HepG2 (cell line): Measurements from ENCODE around the gene STX5. TPM values are rescaled to one million over a fixed set of nuclear protein-coding genes. Genes with fewer than 3 reads are reported as not detected.

Source experiments
- ATAC-seq: fragments of 200-7000 bp; cut with Tn5 transposase; 3 replicates; pipeline ENCODE4 v1.9.1; 2020; ENCODE audit warnings: mild to moderate bottlenecking, moderate library complexity
- BruUV-seq: library from RNA; stranded (reverse); fragments of 400-500 nt; replicated peaks from 2 replicates; lab custom pipeline; 2021; lab: Mats Ljungman, UMichigan
- CTCF ChIA-PET: fragments of 300-600 bp; formaldehyde crosslinking; extraction: SDS; loops from one replicate; lab custom pipeline; 2021; ENCODE audit warnings: low total read pairs, inconsistent platforms, low intra/inter-chr PET ratio; lab: Yijun Ruan, JAX
- POLR2A ChIA-PET: fragments of 350-600 bp; sonication (Branson Sonifier 250); formaldehyde crosslinking; loops from one replicate; lab custom pipeline; 2020; ENCODE audit warnings: antibody characterized with exemption, inconsistent platforms; lab: Yijun Ruan, JAX
- DNase-seq: peaks from one replicate; pipeline ENCODE4 v3.0.0-alpha.2; 2015; ENCODE audit warnings: low spot score
- FAIRE-seq: peaks from 3 replicates; lab custom pipeline; 2011; peaks lifted over from hg19 to GRCh38; lab: Jason Lieb, UNC
- H2AFZ ChIP-seq: one replicate; pipeline ENCODE4 v1.6.1; 2011; ENCODE audit warnings: low read length, inconsistent platforms
- H3K27ac ChIP-seq: fragments of 300-600 bp; 3 replicates; pipeline ENCODE4 v1.8.0; 2011; ENCODE audit warnings: mixed run types, mild to moderate bottlenecking, mixed read lengths, low read length, inconsistent platforms; ENCODE audit not compliant: insufficient read depth; ENCODE audit errors: extremely low read length
- H3K27me3 ChIP-seq, 2 experiments: fragments of 200-600 bp in 1 of 2; 2 replicates in 1 of 2; 3 replicates in 1 of 2; pipeline versions ENCODE4 v1.6.0 to v1.8.0; 2011; ENCODE audit warnings: low read length in 2 of 2, mild to moderate bottlenecking in 2 of 2, moderate library complexity in 2 of 2, inconsistent platforms in 1 of 2; ENCODE audit not compliant: insufficient read depth in 2 of 2, control insufficient read depth in 1 of 2
- H3K36me3 ChIP-seq, 2 experiments: fragments of 200-600 bp in 1 of 2; replicated peaks in 1 of 2; 2 replicates in 1 of 2; 3 replicates in 1 of 2; pipeline versions ENCODE4 v1.5.1 to v1.8.0; 2011; ENCODE audit warnings: low read length in 2 of 2, inconsistent platforms in 1 of 2; ENCODE audit not compliant: insufficient read depth in 2 of 2, control insufficient read depth in 1 of 2
- H3K4me1 ChIP-seq: 2 replicates; pipeline ENCODE4 v1.5.1; 2012; ENCODE audit warnings: low read length, inconsistent platforms; ENCODE audit not compliant: insufficient read depth
- H3K4me2 ChIP-seq: 2 replicates; pipeline ENCODE4 v1.6.0; 2011; ENCODE audit warnings: low read depth, low read length, inconsistent platforms
- H3K4me3 ChIP-seq, 3 experiments: fragments of 200-600 bp in 1 of 3; sonication (generic), shearing (Covaris generic) in 1 of 3; replicated peaks in 1 of 3; 2 replicates each; pipeline ENCODE4 v1.5.1; 2011 to 2016; ENCODE audit warnings: low read length in 3 of 3, inconsistent platforms in 2 of 3, low read depth in 2 of 3, mild to moderate bottlenecking in 2 of 3, control low read depth in 1 of 3, mixed read lengths in 1 of 3; ENCODE audit not compliant: insufficient read depth in 1 of 3
- H3K79me2 ChIP-seq: one replicate; pipeline ENCODE4 v1.6.1; 2011; ENCODE audit warnings: low read length, inconsistent platforms; ENCODE audit not compliant: insufficient read depth
- H3K9ac ChIP-seq: 2 replicates; pipeline ENCODE4 v1.6.0; 2011; ENCODE audit warnings: mild to moderate bottlenecking, low read depth, low read length, inconsistent platforms; ENCODE audit not compliant: insufficient read depth
- H3K9me3 ChIP-seq: 2 replicates; pipeline ENCODE4 v1.5.1; 2012; ENCODE audit warnings: mild to moderate bottlenecking, low read length
- H4K20me1 ChIP-seq: 2 replicates; pipeline ENCODE4 v1.6.0; 2011; ENCODE audit warnings: inconsistent platforms, mild to moderate bottlenecking, low read length, moderate library complexity; ENCODE audit not compliant: insufficient read depth
- ERF ChIP-seq: IDR thresholded peaks from 2 replicates; pipeline ENCODE4 v1.6.1; 2018; ENCODE audit warnings: missing biosample characterization, missing genetic modification reagents
- LBX2 ChIP-seq: sonication (generic); formaldehyde crosslinking; IDR thresholded peaks from 2 replicates; pipeline ENCODE4 v1.5.0; 2020; ENCODE audit warnings: missing genetic modification reagents, mild to moderate bottlenecking, borderline replicate concordance
- MED1 ChIP-seq: sonication (generic); formaldehyde crosslinking; IDR thresholded peaks from 2 replicates; pipeline ENCODE4 v1.4.0; 2020; ENCODE audit warnings: missing genetic modification reagents
- NFIC ChIP-seq: IDR thresholded peaks from 2 replicates; pipeline ENCODE4 v1.6.1; 2012; ENCODE audit warnings: mild to moderate bottlenecking, low read length, inconsistent platforms
- NR1H2 ChIP-seq: sonication (generic); formaldehyde crosslinking; IDR thresholded peaks from 2 replicates; pipeline ENCODE4 v1.8.1; 2022; ENCODE audit warnings: low read depth, missing genetic modification reagents, borderline replicate concordance
- ZBTB21 ChIP-seq: sonication (generic); formaldehyde crosslinking; IDR thresholded peaks from 2 replicates; pipeline ENCODE4 v1.4.0; 2020; ENCODE audit warnings: missing genetic modification reagents
- ZMYM4 ChIP-seq: sonication (generic); formaldehyde crosslinking; IDR thresholded peaks from 2 replicates; pipeline ENCODE4 v1.8.1; 2023; ENCODE audit warnings: mild to moderate bottlenecking, missing genetic modification reagents
- ZNF350 ChIP-seq: sonication (generic); formaldehyde crosslinking; IDR thresholded peaks from 2 replicates; pipeline ENCODE4 v1.4.0; 2020; ENCODE audit warnings: mild to moderate bottlenecking, low read depth, missing genetic modification reagents, borderline replicate concordance
- ZNF441 ChIP-seq: sonication (generic); formaldehyde crosslinking; IDR thresholded peaks from 2 replicates; pipeline ENCODE4 v1.7.0; 2021; ENCODE audit warnings: missing genetic modification reagents, borderline replicate concordance
- ZNF550 ChIP-seq: sonication (generic); formaldehyde crosslinking; IDR thresholded peaks from 2 replicates; pipeline ENCODE4 v1.4.0; 2020; ENCODE audit warnings: mild to moderate bottlenecking, missing genetic modification reagents, borderline replicate concordance
- ZNF7 ChIP-seq: IDR thresholded peaks from 2 replicates; pipeline ENCODE4 v1.6.1; 2016; ENCODE audit warnings: missing biosample characterization, missing genetic modification reagents
- ZNF713 ChIP-seq: sonication (generic); formaldehyde crosslinking; IDR thresholded peaks from 2 replicates; pipeline ENCODE4 v1.4.0; 2020; ENCODE audit warnings: mild to moderate bottlenecking, missing genetic modification reagents
- ZNF773 ChIP-seq: sonication (generic); formaldehyde crosslinking; IDR thresholded peaks from 2 replicates; pipeline ENCODE4 v1.4.0; 2020; ENCODE audit warnings: missing genetic modification reagents, borderline replicate concordance
- WGBS: methylation state at CpG from one replicate; pipeline ENCODE4 v1.1.6; 2017; ENCODE audit warnings: low lambda C conversion rate; 5-methylcytosine and 5-hydroxymethylcytosine counted together
- in situ Hi-C: cut with HindIII; loops from 2 replicates; pipeline ENCODE4 v1.10.0; 2017; ENCODE audit warnings: low pct_unique_long_range_greater_than_20kb; ENCODE audit not compliant: extremely low pct_ligation_motif_present
- intact Hi-C: fragments of 100-400 bp; cut with micrococcal nuclease; formaldehyde crosslinking; loops from one replicate; pipeline ENCODE4 v1.10.0; 2022; ENCODE audit not compliant: unreplicated experiment
- polyA plus RNA-seq, 8 experiments: library from polyadenylated mRNA; depleted of rRNA in 3 of 8; stranded (reverse) in 7 of 8; unstranded in 1 of 8; fragments of >200 nt; fragmentation: Illumina TruSeq in 4 of 8; extraction: Trizol in 4 of 8; gene quantifications; 2 replicates each; pipeline versions ENCODE4 v1.2.1 to v1.2.3, GENCODE V29; 2011 to 2016; ENCODE audit warnings: low read depth in 4 of 8, missing spikeins in 1 of 8, mixed read lengths in 1 of 8; ENCODE audit not compliant: insufficient read depth in 1 of 8
- total RNA-seq, 5 experiments: library from RNA; depleted of rRNA; stranded (reverse); fragments of >200 nt; fragmentation: Illumina TruSeq; extraction: Trizol; gene quantifications; 2 replicates each; pipeline ENCODE4 v1.2.3, GENCODE V29; 2016; ENCODE audit warnings: low read depth in 1 of 5
- TF ChIP-seq, protein P1 (sequence below): conservative IDR thresholded peaks from 2 replicates; pipeline ENCODE4 v1.6.1; 2018; ENCODE audit warnings: missing genetic modification reagents
- TF ChIP-seq, protein P2 (sequence below): IDR thresholded peaks from 2 replicates; pipeline ENCODE4 v1.6.1; 2016; ENCODE audit warnings: mild to moderate bottlenecking

Gene STX5
- total and polyA plus RNA-seq, 2 of the 13 experiments (the other 11 are each of a cell fraction or from before 2014, with no cell fraction given): 26.9 to 30.0 TPM

DNA sequence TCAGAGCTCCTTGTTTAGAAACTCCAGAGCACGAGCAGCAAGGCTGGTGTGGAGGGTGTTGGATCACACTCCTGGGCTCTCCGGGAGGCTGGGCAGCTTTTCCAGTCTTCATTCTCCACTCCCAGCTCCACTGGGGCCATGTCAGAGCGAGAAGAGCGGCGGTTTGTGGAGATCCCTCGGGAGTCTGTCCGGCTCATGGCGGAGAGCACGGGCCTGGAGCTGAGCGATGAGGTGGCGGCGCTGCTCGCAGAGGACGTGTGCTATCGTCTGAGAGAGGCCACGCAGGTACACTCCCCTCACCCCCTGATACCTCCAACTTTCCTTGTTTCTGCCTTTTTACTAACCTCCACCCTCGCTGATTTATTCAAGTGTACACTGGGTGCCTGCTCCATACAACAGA is 56.2 kb downstream of the STX5 start:
- Histone ChIP-seq H3K79me2 (peaks cover 10% of the 10 kb centered on the region), H3K4me1 (peaks cover 13% of the 10 kb centered on the region), H4K20me1 (no peaks in the 10 kb centered on the region), H3K9ac (no peak overlapping the region), H3K27me3 (no peaks in the 10 kb centered on the region; a peak in 1 of 5 replicates), H3K4me2 (no peak overlapping the region), H3K4me3 (no peak overlapping the region), H3K9me3 (no peaks in the 10 kb centered on the region), H3K27ac (no peak overlapping the region), H2AFZ (no peak overlapping the region), H3K36me3 (peaks cover 10 to 33% of the 10 kb centered on the region in 2 experiments)
- CTCF ChIA-PET: no interaction called here
- TF ChIP-seq ZNF7 (CRISPR knock-in tag): no peak
- TF ChIP-seq, protein P1, sequence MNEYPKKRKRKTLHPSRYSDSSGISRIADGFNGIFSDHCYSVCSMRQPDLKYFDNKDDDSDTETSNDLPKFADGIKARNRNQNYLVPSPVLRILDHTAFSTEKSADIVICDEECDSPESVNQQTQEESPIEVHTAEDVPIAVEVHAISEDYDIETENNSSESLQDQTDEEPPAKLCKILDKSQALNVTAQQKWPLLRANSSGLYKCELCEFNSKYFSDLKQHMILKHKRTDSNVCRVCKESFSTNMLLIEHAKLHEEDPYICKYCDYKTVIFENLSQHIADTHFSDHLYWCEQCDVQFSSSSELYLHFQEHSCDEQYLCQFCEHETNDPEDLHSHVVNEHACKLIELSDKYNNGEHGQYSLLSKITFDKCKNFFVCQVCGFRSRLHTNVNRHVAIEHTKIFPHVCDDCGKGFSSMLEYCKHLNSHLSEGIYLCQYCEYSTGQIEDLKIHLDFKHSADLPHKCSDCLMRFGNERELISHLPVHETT (CRISPR knock-in tag): no peak
- no peak for TF ChIP-seq LBX2 (CRISPR knock-in tag)
- TF ChIP-seq ERF (CRISPR knock-in tag): no peak
- TF ChIP-seq ZNF441 (CRISPR knock-in tag): no peak
- no peak for TF ChIP-seq MED1
- no peak for TF ChIP-seq ZNF350 (CRISPR knock-in tag)
- TF ChIP-seq, protein P2, sequence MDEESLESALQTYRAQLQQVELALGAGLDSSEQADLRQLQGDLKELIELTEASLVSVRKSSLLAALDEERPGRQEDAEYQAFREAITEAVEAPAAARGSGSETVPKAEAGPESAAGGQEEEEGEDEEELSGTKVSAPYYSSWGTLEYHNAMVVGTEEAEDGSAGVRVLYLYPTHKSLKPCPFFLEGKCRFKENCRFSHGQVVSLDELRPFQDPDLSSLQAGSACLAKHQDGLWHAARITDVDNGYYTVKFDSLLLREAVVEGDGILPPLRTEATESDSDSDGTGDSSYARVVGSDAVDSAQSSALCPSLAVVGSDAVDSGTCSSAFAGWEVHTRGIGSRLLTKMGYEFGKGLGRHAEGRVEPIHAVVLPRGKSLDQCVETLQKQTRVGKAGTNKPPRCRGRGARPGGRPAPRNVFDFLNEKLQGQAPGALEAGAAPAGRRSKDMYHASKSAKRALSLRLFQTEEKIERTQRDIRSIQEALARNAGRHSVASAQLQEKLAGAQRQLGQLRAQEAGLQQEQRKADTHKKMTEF: no peak
- no peak for TF ChIP-seq NFIC
- no peak for TF ChIP-seq NR1H2 (CRISPR knock-in tag)
- no peak for TF ChIP-seq ZNF713
- TF ChIP-seq ZMYM4: no peak
- no peak for TF ChIP-seq ZNF550 (CRISPR knock-in tag)
- TF ChIP-seq ZBTB21 (CRISPR knock-in tag): no peak
- no peak for TF ChIP-seq ZNF773 (CRISPR knock-in tag)
- FAIRE-seq (no peak), DNase-seq (no peak), ATAC-seq (no peak)
- in situ Hi-C loops: no loop called here
- POLR2A ChIA-PET: interaction anchor here (1.1 to 1.6 kb wide), 2 partner anchors 22 to 57 kb away, joined by 4 read pairs; partner anchors contain the start of gene ZBTB3
- 98% methylated on average over 17 of the region's 17 CpGs for WGBS
- no TSS peak for BruUV-seq
- intact Hi-C loops: no loop called here
